ENCODE data around the gene ARL8B.

DNA sequence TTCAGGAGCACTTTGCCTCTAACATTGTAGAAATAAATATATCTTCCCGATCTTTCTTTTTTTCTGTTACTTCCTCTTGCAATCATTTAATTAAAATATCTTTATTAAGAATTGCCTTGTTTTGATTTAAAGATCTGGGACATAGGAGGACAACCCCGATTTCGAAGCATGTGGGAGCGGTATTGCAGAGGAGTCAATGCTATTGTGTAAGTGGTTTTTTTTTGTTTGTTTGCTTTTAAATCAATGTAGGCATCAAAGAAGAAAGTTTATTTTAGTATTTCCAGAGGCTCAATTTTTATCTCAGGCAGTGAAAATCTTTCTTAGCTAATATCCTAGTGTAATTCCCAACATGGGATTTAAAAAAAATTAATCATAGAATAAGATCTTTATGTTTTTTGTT, 49.9 kb downstream of the ARL8B start:
- TF ChIP-seq, protein P1, sequence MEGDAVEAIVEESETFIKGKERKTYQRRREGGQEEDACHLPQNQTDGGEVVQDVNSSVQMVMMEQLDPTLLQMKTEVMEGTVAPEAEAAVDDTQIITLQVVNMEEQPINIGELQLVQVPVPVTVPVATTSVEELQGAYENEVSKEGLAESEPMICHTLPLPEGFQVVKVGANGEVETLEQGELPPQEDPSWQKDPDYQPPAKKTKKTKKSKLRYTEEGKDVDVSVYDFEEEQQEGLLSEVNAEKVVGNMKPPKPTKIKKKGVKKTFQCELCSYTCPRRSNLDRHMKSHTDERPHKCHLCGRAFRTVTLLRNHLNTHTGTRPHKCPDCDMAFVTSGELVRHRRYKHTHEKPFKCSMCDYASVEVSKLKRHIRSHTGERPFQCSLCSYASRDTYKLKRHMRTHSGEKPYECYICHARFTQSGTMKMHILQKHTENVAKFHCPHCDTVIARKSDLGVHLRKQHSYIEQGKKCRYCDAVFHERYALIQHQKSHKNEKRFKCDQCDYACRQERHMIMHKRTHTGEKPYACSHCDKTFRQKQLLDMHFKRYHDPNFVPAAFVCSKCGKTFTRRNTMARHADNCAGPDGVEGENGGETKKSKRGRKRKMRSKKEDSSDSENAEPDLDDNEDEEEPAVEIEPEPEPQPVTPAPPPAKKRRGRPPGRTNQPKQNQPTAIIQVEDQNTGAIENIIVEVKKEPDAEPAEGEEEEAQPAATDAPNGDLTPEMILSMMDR (IDR thresholded peaks at IDR 0.05), result no peak
- no peak for TF ChIP-seq POLR2A (IDR thresholded peaks at IDR 0.05)
